Upper lobe of left lung (tissue), 6 donors: Measurements from ENCODE around the gene PARP3. TPM values are rescaled to one million over a fixed set of nuclear protein-coding genes. Genes with fewer than 3 reads are reported as not detected.
"Not testable (repeated sequence)": the region's sequence is repeated elsewhere in the genome, so short reads cannot be mapped to it uniquely, and the experiment has no call there.

Experiments
- ATAC-seq, 2 donors: fragments of 200-7000 bp; cut with Tn5 transposase; one replicate each; pipeline ENCODE4 v1.9.1; 2022; ENCODE audit warnings: mild to moderate bottlenecking in 2 of 2, moderate library complexity in 2 of 2; ENCODE audit not compliant: low FRiP score in 2 of 2
- DNase-seq, 2 donors: peaks; one replicate each; pipeline ENCODE4 v3.0.0-alpha.2; 2019 to 2020
- H3K27ac ChIP-seq, 4 donors: fragments of 200-600 bp; sonication (generic); one replicate each; pipeline ENCODE4 v1.5.1; 2016 to 2019
- H3K27me3 ChIP-seq, 4 donors: fragments of 200-600 bp; sonication (generic); one replicate each; pipeline ENCODE4 v1.5.1; 2017 to 2019
- H3K36me3 ChIP-seq, 4 donors: fragments of 200-600 bp; sonication (generic); one replicate each; pipeline ENCODE4 v1.5.1; 2016 to 2019
- H3K4me1 ChIP-seq, 4 donors: fragments of 200-600 bp; sonication (generic); one replicate each; pipeline ENCODE4 v1.5.1; 2018 to 2019
- H3K4me3 ChIP-seq, 4 donors: fragments of 200-600 bp; sonication (generic); one replicate each; pipeline ENCODE4 v1.5.1; 2017 to 2019; ENCODE audit warnings: mild to moderate bottlenecking in 2 of 4, moderate library complexity in 1 of 4
- H3K9me3 ChIP-seq, 4 donors: fragments of 200-600 bp; sonication (generic); one replicate each; pipeline ENCODE4 v1.5.1; 2018 to 2019
- CTCF ChIP-seq, 6 experiments: fragments of 450-650 bp in 4 of 6; fragments of 200-600 bp in 2 of 6; sonication (generic) in 2 of 6; IDR thresholded peaks; one replicate each; pipeline ENCODE4 v1.5.1; 2016 to 2019; ENCODE audit warnings: antibody characterized with exemption in 6 of 6
- EP300 ChIP-seq, 4 donors: sonication (generic); formaldehyde crosslinking; IDR thresholded peaks; one replicate each; pipeline ENCODE4 v1.5.1; 2017; ENCODE audit warnings: antibody characterized with exemption in 4 of 4, control low read depth in 2 of 4
- POLR2A ChIP-seq, 4 donors: fragments of 450-650 bp; IDR thresholded peaks; one replicate each; pipeline ENCODE4 v1.5.1; 2016 to 2017; ENCODE audit warnings: antibody characterized with exemption in 4 of 4, mild to moderate bottlenecking in 2 of 4
- POLR2AphosphoS5 ChIP-seq, 2 donors: sonication (generic); formaldehyde crosslinking; IDR thresholded peaks; one replicate each; pipeline ENCODE4 v1.5.1; 2017; ENCODE audit warnings: antibody characterized with exemption in 2 of 2
- WGBS, 2 donors: methylation state at CpG; one replicate each; pipeline ENCODE4 v1.1.5; 2017 to 2018; 5-methylcytosine and 5-hydroxymethylcytosine counted together
- total RNA-seq, 6 donors: library from RNA; depleted of rRNA in 4 of 6; stranded (reverse); fragments of >200 nt in 4 of 6; gene quantifications; one replicate each; pipeline versions ENCODE4 v1.1.0 to v1.2.1, GENCODE V29; 2016 to 2021
- donor health status: DM: no; HTN: no; CAD: no; lungs with moderate emphysema.
- donor health status: DM: no; HTN: yes; CAD: no; lungs with severe emphysema.

PARP3 gene
- total RNA-seq, 6 donors from 2014 or later = 23.0 to 80.7 (median 35.7) TPM

GRCh38 chr3:51921081-51921578 lies 21.0 kb upstream of the PARP3 start:
- no peak for DNase-seq
- H3K4me1 ChIP-seq = no peaks in the 10 kb centered on the region
- no peak for ATAC-seq
- H3K4me3 ChIP-seq = no peak overlapping the region
- H3K27ac ChIP-seq = no peak overlapping the region
- H3K27me3 ChIP-seq = no peaks in the 10 kb centered on the region
- H3K9me3 ChIP-seq = no peaks in the 10 kb centered on the region
- WGBS, 2 donors = 77 to 82% methylated on average over 11 of the region's 11 CpGs
- TF ChIP-seq EP300 (IDR thresholded peaks at IDR 0.05) (no peak), POLR2AphosphoS5 (IDR thresholded peaks at IDR 0.05) (no peak), POLR2A (IDR thresholded peaks at IDR 0.05) (no peak), CTCF (IDR thresholded peaks at IDR 0.05) (no peak)
- H3K36me3 ChIP-seq = no peaks in the 10 kb centered on the region

GRCh38 chr3:51927061-51927977 lies 14.8 kb upstream of the PARP3 start:
- peaks cover 0 to 5% (median 2%) of the 10 kb centered on the region in 4 donors for H3K36me3 ChIP-seq
- H3K27ac ChIP-seq = no peak overlapping the region
- DNase-seq (no peak), ATAC-seq (no peak)
- H3K4me1 ChIP-seq = no peaks in the 10 kb centered on the region
- no peaks in the 10 kb centered on the region for H3K9me3 ChIP-seq
- H3K4me3 ChIP-seq = no peak overlapping the region
- no peak for TF ChIP-seq POLR2A (IDR thresholded peaks at IDR 0.05)
- TF ChIP-seq CTCF (IDR thresholded peaks at IDR 0.05) = no peak
- no peak for TF ChIP-seq EP300 (IDR thresholded peaks at IDR 0.05)
- no peak for TF ChIP-seq POLR2AphosphoS5 (IDR thresholded peaks at IDR 0.05)
- WGBS, 2 donors = 91 to 94% methylated on average over 5 of the region's 5 CpGs
- H3K27me3 ChIP-seq = no peaks in the 10 kb centered on the region

- no peak overlapping the region for H3K4me3 ChIP-seq
- no peaks in the 10 kb centered on the region for H3K27me3 ChIP-seq
- WGBS, 2 donors = 93 to 97% methylated on average over 6 to 7 of the region's 7 CpGs
- H3K4me1 ChIP-seq = no peaks in the 10 kb centered on the region
- H3K36me3 ChIP-seq = peaks cover 7 to 16% (median 12%) of the 10 kb centered on the region in 4 donors
- ATAC-seq (peak; percentile 8 to 58), DNase-seq (no peak)
- no peak for TF ChIP-seq EP300 (IDR thresholded peaks at IDR 0.05)
- TF ChIP-seq POLR2A (IDR thresholded peaks at IDR 0.05) = no peak
- TF ChIP-seq POLR2AphosphoS5 (IDR thresholded peaks at IDR 0.05) = no peak
- TF ChIP-seq CTCF (IDR thresholded peaks at IDR 0.05) = no peak
- no peak overlapping the region for H3K27ac ChIP-seq
- no peaks in the 10 kb centered on the region for H3K9me3 ChIP-seq
Measured at GRCh38 chr3:51928438-51928837, 13.7 kb upstream of the PARP3 start.

GRCh38 chr3:51928981-51929380 lies 13.2 kb upstream of the PARP3 start:
- peaks cover 7 to 21% (median 18%) of the 10 kb centered on the region in 4 donors for H3K36me3 ChIP-seq
- not testable (repeated sequence) for H3K4me1 ChIP-seq, H3K9me3 ChIP-seq, H3K4me3 ChIP-seq, H3K27me3 ChIP-seq, ATAC-seq, DNase-seq, H3K27ac ChIP-seq
- 87 to 88% methylated on average over 3 of the region's 3 CpGs for WGBS, 2 donors

- peak in 1 of 2 donors; percentile 33 for ATAC-seq
- TF ChIP-seq POLR2A (IDR thresholded peaks at IDR 0.05) (no peak), POLR2AphosphoS5 (IDR thresholded peaks at IDR 0.05) (no peak), CTCF (IDR thresholded peaks at IDR 0.05) (no peak), EP300 (IDR thresholded peaks at IDR 0.05) (no peak)
- H3K27me3 ChIP-seq = no peaks in the 10 kb centered on the region
- DNase-seq = no peak
- H3K4me3 ChIP-seq = no peak overlapping the region
- H3K36me3 ChIP-seq = peaks cover 9 to 27% (median 23%) of the 10 kb centered on the region in 4 donors
- 81 to 82% methylated on average over 5 of the region's 5 CpGs for WGBS, 2 donors
- no peak overlapping the region for H3K27ac ChIP-seq
- H3K9me3 ChIP-seq = no peaks in the 10 kb centered on the region
- no peaks in the 10 kb centered on the region for H3K4me1 ChIP-seq
Measured at GRCh38 chr3:51929420-51930003, 12.7 kb upstream of the PARP3 start.
